Tibial nerve (tissue), 4 donors: Measurements from ENCODE around the gene NDC1. TPM values are rescaled to one million over a fixed set of nuclear protein-coding genes. Genes with fewer than 3 reads are reported as not detected.
"Not testable (repeated sequence)": the region's sequence is repeated elsewhere in the genome, so short reads cannot be mapped to it uniquely, and the experiment has no call there.

Experiments used
- DNase-seq, 2 donors: peaks; one replicate each; pipeline ENCODE4 v3.0.0-alpha.2; 2019; ENCODE audit warnings: low spot score in 2 of 2
- H3K27ac ChIP-seq, 4 donors: fragments of 200-600 bp; sonication (generic) in 3 of 4; one replicate each; pipeline ENCODE4 v1.5.1; 2017 to 2019; ENCODE audit warnings: mild to moderate bottlenecking in 1 of 4
- H3K27me3 ChIP-seq, 2 donors: fragments of 200-600 bp; sonication (generic) in 1 of 2; one replicate each; pipeline versions ENCODE4 v1.5.1 to v1.6.0; 2017 to 2019
- H3K36me3 ChIP-seq, 3 donors: fragments of 200-600 bp; sonication (generic); one replicate each; pipeline ENCODE4 v1.5.1; 2018 to 2019
- H3K4me1 ChIP-seq, 4 donors: fragments of 200-600 bp; sonication (generic) in 3 of 4; one replicate each; pipeline ENCODE4 v1.5.1; 2017 to 2019
- H3K4me3 ChIP-seq, 4 donors: fragments of 200-600 bp; sonication (generic) in 3 of 4; one replicate each; pipeline ENCODE4 v1.5.1; 2017 to 2019; ENCODE audit warnings: mild to moderate bottlenecking in 1 of 4, moderate library complexity in 1 of 4
- H3K9me3 ChIP-seq, 4 donors: fragments of 200-600 bp; sonication (generic) in 3 of 4; one replicate each; pipeline ENCODE4 v1.5.1; 2017 to 2019
- EP300 ChIP-seq, 2 donors: sonication (generic); formaldehyde crosslinking; IDR thresholded peaks; one replicate each; pipeline ENCODE4 v1.6.1; 2017; ENCODE audit warnings: antibody characterized with exemption in 2 of 2, mild to moderate bottlenecking in 1 of 2
- POLR2A ChIP-seq, 2 donors: fragments of 450-650 bp; IDR thresholded peaks; one replicate each; pipeline ENCODE4 v1.6.1; 2017; ENCODE audit warnings: antibody characterized with exemption in 2 of 2, mild to moderate bottlenecking in 2 of 2, moderate library complexity in 2 of 2
- WGBS, 2 donors: methylation state at CpG; one replicate each; pipeline ENCODE4 v1.1.5; 2018; 5-methylcytosine and 5-hydroxymethylcytosine counted together
- total RNA-seq, 4 donors: library from RNA; depleted of rRNA; stranded (reverse); fragments of >200 nt; gene quantifications; one replicate each; pipeline ENCODE4 v1.1.0, GENCODE V29; 2016
- TF ChIP-seq, protein P1 (sequence below), 5 experiments: fragments of 200-600 bp in 3 of 5; fragments of 450-650 bp in 2 of 5; sonication (generic) in 3 of 5; IDR thresholded peaks; one replicate each; pipeline ENCODE4 v1.5.1; 2016 to 2019; ENCODE audit warnings: antibody characterized with exemption in 5 of 5, mild to moderate bottlenecking in 3 of 5, moderate library complexity in 2 of 5

The NDC1 gene
- total RNA-seq, 4 donors from 2014 or later, result 8.0 to 13.5 (median 11.5) TPM

DNA sequence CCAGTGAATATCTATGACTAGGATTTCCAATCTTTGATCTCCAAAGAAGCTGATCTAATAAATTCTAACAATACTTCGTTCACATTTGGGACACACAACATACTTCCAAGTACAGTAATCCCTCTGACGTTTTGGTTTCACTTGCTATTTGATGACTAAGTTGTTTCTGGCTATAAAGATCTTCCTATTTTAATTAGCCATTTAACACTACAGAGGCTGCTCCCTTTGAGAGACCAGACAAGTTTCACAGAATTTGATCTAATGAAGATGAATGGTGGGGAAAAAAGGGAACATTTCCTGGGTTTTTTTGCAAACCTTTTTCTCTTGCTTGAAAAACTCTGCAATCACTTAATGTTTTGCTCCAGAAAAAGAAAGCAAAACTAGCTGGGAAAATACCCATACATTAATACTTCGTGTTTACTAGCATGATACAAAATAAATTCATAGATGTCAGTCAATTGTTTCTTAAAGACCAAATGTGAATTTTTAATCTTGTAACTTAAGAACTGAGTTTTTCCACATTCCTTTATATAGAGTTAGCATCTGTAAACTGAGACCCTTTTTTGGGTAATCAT lies 71.2 kb downstream of the NDC1 start:
- Histone ChIP-seq H3K27me3 (no peaks in the 10 kb centered on the region), H3K27ac (peak overlapping the region in 1 of 4 donors; percentile 10), H3K4me1 (peaks cover 0 to 12% (median 0%) of the 10 kb centered on the region in 4 donors), H3K9me3 (peaks cover 0 to under 1% (median 0%) of the 10 kb centered on the region in 4 donors), H3K4me3 (peak overlapping the region in 2 of 4 donors; percentile 4 to 21), H3K36me3 (peaks cover 0 to 19% (median 0%) of the 10 kb centered on the region in 3 donors)
- DNase-seq, result no peak
- TF ChIP-seq EP300 (IDR thresholded peaks at IDR 0.05) (no peak), POLR2A (IDR thresholded peaks at IDR 0.05) (no peak)
- TF ChIP-seq, protein P1, sequence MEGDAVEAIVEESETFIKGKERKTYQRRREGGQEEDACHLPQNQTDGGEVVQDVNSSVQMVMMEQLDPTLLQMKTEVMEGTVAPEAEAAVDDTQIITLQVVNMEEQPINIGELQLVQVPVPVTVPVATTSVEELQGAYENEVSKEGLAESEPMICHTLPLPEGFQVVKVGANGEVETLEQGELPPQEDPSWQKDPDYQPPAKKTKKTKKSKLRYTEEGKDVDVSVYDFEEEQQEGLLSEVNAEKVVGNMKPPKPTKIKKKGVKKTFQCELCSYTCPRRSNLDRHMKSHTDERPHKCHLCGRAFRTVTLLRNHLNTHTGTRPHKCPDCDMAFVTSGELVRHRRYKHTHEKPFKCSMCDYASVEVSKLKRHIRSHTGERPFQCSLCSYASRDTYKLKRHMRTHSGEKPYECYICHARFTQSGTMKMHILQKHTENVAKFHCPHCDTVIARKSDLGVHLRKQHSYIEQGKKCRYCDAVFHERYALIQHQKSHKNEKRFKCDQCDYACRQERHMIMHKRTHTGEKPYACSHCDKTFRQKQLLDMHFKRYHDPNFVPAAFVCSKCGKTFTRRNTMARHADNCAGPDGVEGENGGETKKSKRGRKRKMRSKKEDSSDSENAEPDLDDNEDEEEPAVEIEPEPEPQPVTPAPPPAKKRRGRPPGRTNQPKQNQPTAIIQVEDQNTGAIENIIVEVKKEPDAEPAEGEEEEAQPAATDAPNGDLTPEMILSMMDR (IDR thresholded peaks at IDR 0.05), result no peak
- 15 to 18% methylated on average over 3 of the region's 3 CpGs for WGBS, 2 donors

DNA sequence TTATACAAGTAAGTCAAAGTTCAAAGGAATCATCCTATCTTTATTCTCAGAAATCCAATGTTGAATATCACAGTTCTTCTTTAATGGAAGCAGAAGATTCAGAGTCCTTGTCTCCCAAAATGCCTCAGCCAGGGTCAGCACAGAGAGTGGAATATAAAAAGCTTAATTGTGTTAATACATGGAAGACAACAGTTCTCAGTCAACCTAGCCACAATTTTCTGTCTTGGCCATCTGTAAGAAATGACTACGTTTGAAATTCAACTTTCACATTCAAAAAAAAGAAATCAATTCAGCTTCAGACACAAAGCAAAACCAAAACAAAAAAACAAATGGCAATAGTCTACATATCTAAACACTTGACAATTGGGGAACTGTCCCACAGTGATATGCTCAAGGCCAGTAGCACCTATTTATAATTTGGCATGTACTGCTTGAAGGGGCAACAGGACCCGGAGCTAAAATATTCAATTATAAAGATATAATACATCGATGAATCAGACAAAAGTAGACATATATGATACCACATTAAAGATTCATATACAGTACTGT lies 71.8 kb downstream of the NDC1 start:
- Histone ChIP-seq H3K27me3 (no peaks in the 10 kb centered on the region), H3K36me3 (peaks cover 0 to 19% (median 0%) of the 10 kb centered on the region in 3 donors), H3K4me3 (peak overlapping the region in 1 of 4 donors; percentile 21), H3K9me3 (peaks cover 0 to 6% (median 0%) of the 10 kb centered on the region in 4 donors), H3K27ac (no peak overlapping the region), H3K4me1 (peaks cover 0 to 12% (median 0%) of the 10 kb centered on the region in 4 donors)
- TF ChIP-seq EP300 (IDR thresholded peaks at IDR 0.05) (no peak), POLR2A (IDR thresholded peaks at IDR 0.05) (no peak)
- TF ChIP-seq, protein P1 (IDR thresholded peaks at IDR 0.05), result no peak
- 58 to 62% methylated on average over 3 of the region's 3 CpGs for WGBS, 2 donors
- no peak for DNase-seq

- no peak overlapping the region for H3K4me3 ChIP-seq
- H3K9me3 ChIP-seq, result peaks cover 0 to 6% (median 0%) of the 10 kb centered on the region in 4 donors
- WGBS, 2 donors, result 61 to 67% methylated on average over 1 of the region's 1 CpG
- peaks cover 0 to 12% (median 0%) of the 10 kb centered on the region in 4 donors for H3K4me1 ChIP-seq
- TF ChIP-seq, protein P1 (IDR thresholded peaks at IDR 0.05), result no peak
- TF ChIP-seq POLR2A (IDR thresholded peaks at IDR 0.05), result no peak
- no peak for TF ChIP-seq EP300 (IDR thresholded peaks at IDR 0.05)
- peaks cover 0 to 12% (median 0%) of the 10 kb centered on the region in 3 donors for H3K36me3 ChIP-seq
- H3K27ac ChIP-seq, result no peak overlapping the region
- H3K27me3 ChIP-seq, result no peaks in the 10 kb centered on the region
- DNase-seq, result no peak
Measured at GRCh38 chr1:53765657-53766056, 72.4 kb downstream of the NDC1 start.

DNA sequence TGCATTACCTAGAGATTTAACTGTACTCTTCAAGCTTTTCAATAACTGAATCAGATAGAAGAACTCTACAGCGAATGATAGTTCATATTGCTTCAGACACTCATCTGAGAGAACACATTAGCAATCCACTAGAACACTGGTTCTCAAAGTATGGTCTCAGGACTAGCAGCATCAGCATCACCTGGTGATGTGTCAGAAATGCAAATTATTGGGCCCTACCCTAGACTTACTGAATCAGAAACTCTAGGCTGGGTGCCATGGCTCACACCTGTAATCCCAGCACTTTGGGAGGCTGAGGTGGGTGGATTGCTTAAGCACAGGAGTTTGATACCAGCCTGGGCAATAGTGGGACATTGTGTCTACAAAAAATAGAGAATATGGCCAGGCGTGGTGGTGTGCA lies 74.2 kb downstream of the NDC1 start:
- 92 to 100% methylated on average over 2 of the region's 2 CpGs for WGBS, 2 donors
- no peak overlapping the region for H3K27ac ChIP-seq
- no peak overlapping the region for H3K4me3 ChIP-seq
- peaks cover 0 to 12% (median 0%) of the 10 kb centered on the region in 4 donors for H3K4me1 ChIP-seq
- TF ChIP-seq POLR2A (IDR thresholded peaks at IDR 0.05) (no peak), EP300 (IDR thresholded peaks at IDR 0.05) (no peak)
- TF ChIP-seq, protein P1 (IDR thresholded peaks at IDR 0.05), result no peak
- no peaks in the 10 kb centered on the region for H3K27me3 ChIP-seq
- H3K36me3 ChIP-seq, result peaks cover 0 to 7% (median 0%) of the 10 kb centered on the region in 3 donors
- H3K9me3 ChIP-seq, result peaks cover 0 to 6% (median 0%) of the 10 kb centered on the region in 4 donors
- DNase-seq, result no peak

- H3K27me3 ChIP-seq, result no peaks in the 10 kb centered on the region
- peaks cover 0 to 7% (median 0%) of the 10 kb centered on the region in 3 donors for H3K36me3 ChIP-seq
- no peak overlapping the region for H3K27ac ChIP-seq
- H3K4me3 ChIP-seq, result no peak overlapping the region
- no peak for DNase-seq
- peaks cover 0 to 12% (median 0%) of the 10 kb centered on the region in 4 donors for H3K4me1 ChIP-seq
- H3K9me3 ChIP-seq, result peaks cover 0 to 6% (median 0%) of the 10 kb centered on the region in 4 donors
- no peak for TF ChIP-seq EP300 (IDR thresholded peaks at IDR 0.05)
- TF ChIP-seq POLR2A (IDR thresholded peaks at IDR 0.05), result no peak
- TF ChIP-seq, protein P1 (IDR thresholded peaks at IDR 0.05), result no peak
- 92 to 99% methylated on average over 4 of the region's 4 CpGs for WGBS, 2 donors
Measured at GRCh38 chr1:53763461-53763860, 74.6 kb downstream of the NDC1 start.

- H3K27ac ChIP-seq, H3K27me3 ChIP-seq, H3K9me3 ChIP-seq, DNase-seq, H3K4me1 ChIP-seq, H3K36me3 ChIP-seq, H3K4me3 ChIP-seq: not testable (repeated sequence)
- WGBS, 2 donors, result 89% methylated on average over 7 of the region's 7 CpGs
Measured at GRCh38 chr1:53760497-53760896, 77.6 kb downstream of the NDC1 start.
